ENCODE data around the gene KRT82.

The KRT82 gene

GRCh38 chr12:52372216-52373154, 33.6 kb downstream of the KRT82 start:
- Histone ChIP-seq H3K36me3 (ENCODE audit: control insufficient read depth in 4 of 4, insufficient read depth in 4 of 4, low read length in 3 of 4) (no peaks in the 10 kb centered on the region), H3K4me3 (ENCODE audit: control insufficient read depth in 1 of 7, extremely low read depth in 1 of 7, insufficient read depth in 4 of 7, low read depth in 2 of 7, low read length in 6 of 7) (no peak overlapping the region), H3K9me3 (ENCODE audit: control extremely low read depth in 1 of 5, control insufficient read depth in 4 of 5, insufficient read depth in 2 of 5, low read depth in 1 of 5, low read length in 4 of 5) (no peaks in the 10 kb centered on the region), H3K4me1 (ENCODE audit: control extremely low read depth in 1 of 4, control insufficient read depth in 4 of 4, insufficient read depth in 4 of 4, low read length in 3 of 4) (no peaks in the 10 kb centered on the region), H3K27me3 (replicated peaks in 2 of 5; ENCODE audit: control insufficient read depth in 4 of 5, insufficient read depth in 5 of 5, low read length in 4 of 5) (peaks cover 0 to 7% (median 5%) of the 10 kb centered on the region in 5 experiments), H3K27ac (ENCODE audit: insufficient read depth in 1 of 2, low read depth in 1 of 2, low read length in 2 of 2, poor library complexity in 1 of 2, severe bottlenecking in 2 of 2) (no peak overlapping the region)
- DNase-seq, result peak; percentile 78 to 90 (median 86)
- ChIA-PET CTCF (interaction anchor here (0.9 to 7.8 kb wide), 31 partner anchors 9 to 612 kb away, joined by 3 to 122 read pairs (median 5); partner anchors contain the start of genes KRT6A and KRT84), POLR2A (no interaction called here)
- whole genome bisulfite sequencing (ENCODE audit: insufficient coverage), result 31% methylated on average over 6 of the region's 10 CpGs

DNA sequence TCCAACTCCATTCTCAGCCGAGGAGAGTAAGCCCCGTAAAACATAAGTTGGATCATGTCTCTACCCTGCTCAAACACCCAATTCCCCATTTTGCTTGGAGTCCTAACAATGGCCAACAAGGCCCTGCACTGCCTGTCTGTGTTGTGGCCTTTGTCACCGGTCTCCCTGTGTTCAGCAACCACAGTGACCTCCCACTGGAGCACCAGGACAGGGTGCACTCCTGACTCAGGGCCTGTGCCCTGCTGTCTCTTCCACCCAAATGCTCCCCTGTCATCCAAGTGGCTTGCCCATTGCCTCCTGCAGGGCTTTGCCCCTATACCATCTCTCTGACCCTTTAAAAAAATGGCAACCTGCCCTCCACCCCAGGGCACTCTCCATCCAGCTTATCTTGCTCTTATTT, 34.4 kb downstream of the KRT82 start:
- DNase-seq, result no peak
- WGBS (ENCODE audit: insufficient coverage), result 97% methylated on average over 3 of the region's 3 CpGs
- Histone ChIP-seq H3K27ac (ENCODE audit: insufficient read depth in 1 of 2, low read depth in 1 of 2, low read length in 2 of 2, poor library complexity in 1 of 2, severe bottlenecking in 2 of 2) (no peak overlapping the region), H3K27me3 (replicated peaks in 2 of 5; ENCODE audit: control insufficient read depth in 4 of 5, insufficient read depth in 5 of 5, low read length in 4 of 5) (peaks cover 0 to 7% (median 5%) of the 10 kb centered on the region in 5 experiments), H3K4me1 (ENCODE audit: control extremely low read depth in 1 of 4, control insufficient read depth in 4 of 4, insufficient read depth in 4 of 4, low read length in 3 of 4) (no peaks in the 10 kb centered on the region), H3K9me3 (ENCODE audit: control extremely low read depth in 1 of 5, control insufficient read depth in 4 of 5, insufficient read depth in 2 of 5, low read depth in 1 of 5, low read length in 4 of 5) (no peaks in the 10 kb centered on the region), H3K4me3 (ENCODE audit: control insufficient read depth in 1 of 7, extremely low read depth in 1 of 7, insufficient read depth in 4 of 7, low read depth in 2 of 7, low read length in 6 of 7) (no peak overlapping the region), H3K36me3 (ENCODE audit: control insufficient read depth in 4 of 4, insufficient read depth in 4 of 4, low read length in 3 of 4) (no peaks in the 10 kb centered on the region)
- ChIA-PET CTCF (interaction anchor here (1.0 to 7.8 kb wide), 19 partner anchors 10 to 613 kb away, joined by 3 to 122 read pairs (median 8); partner anchors contain the start of gene KRT84), POLR2A (no interaction called here)

GRCh38 chr12:52370926-52371608, 35.1 kb downstream of the KRT82 start:
- no peak overlapping the region for H3K4me3 ChIP-seq (ENCODE audit: control insufficient read depth in 1 of 7, extremely low read depth in 1 of 7, insufficient read depth in 4 of 7, low read depth in 2 of 7, low read length in 6 of 7)
- H3K27me3 ChIP-seq (replicated peaks in 2 of 5; ENCODE audit: control insufficient read depth in 4 of 5, insufficient read depth in 5 of 5, low read length in 4 of 5), result peaks cover 0 to 10% (median 5%) of the 10 kb centered on the region in 5 experiments
- H3K36me3 ChIP-seq (ENCODE audit: control insufficient read depth in 4 of 4, insufficient read depth in 4 of 4, low read length in 3 of 4), result no peaks in the 10 kb centered on the region
- H3K9me3 ChIP-seq (ENCODE audit: control extremely low read depth in 1 of 5, control insufficient read depth in 4 of 5, insufficient read depth in 2 of 5, low read depth in 1 of 5, low read length in 4 of 5), result no peaks in the 10 kb centered on the region
- WGBS (ENCODE audit: insufficient coverage), result 98% methylated on average over 12 of the region's 12 CpGs
- POLR2A ChIA-PET, result interaction anchor here (0.7 kb wide), 1 partner anchor 499 kb away, joined by 3 read pairs; no protein-coding TSS in a partner anchor
- CTCF ChIA-PET, result interaction anchor here (1.0 to 7.8 kb wide), 13 partner anchors 11 to 609 kb away, joined by 3 to 122 read pairs (median 12); no protein-coding TSS in a partner anchor
- no peaks in the 10 kb centered on the region for H3K4me1 ChIP-seq (ENCODE audit: control extremely low read depth in 1 of 4, control insufficient read depth in 4 of 4, insufficient read depth in 4 of 4, low read length in 3 of 4)
- DNase-seq, result no peak
- no peak overlapping the region for H3K27ac ChIP-seq (ENCODE audit: insufficient read depth in 1 of 2, low read depth in 1 of 2, low read length in 2 of 2, poor library complexity in 1 of 2, severe bottlenecking in 2 of 2)

DNA sequence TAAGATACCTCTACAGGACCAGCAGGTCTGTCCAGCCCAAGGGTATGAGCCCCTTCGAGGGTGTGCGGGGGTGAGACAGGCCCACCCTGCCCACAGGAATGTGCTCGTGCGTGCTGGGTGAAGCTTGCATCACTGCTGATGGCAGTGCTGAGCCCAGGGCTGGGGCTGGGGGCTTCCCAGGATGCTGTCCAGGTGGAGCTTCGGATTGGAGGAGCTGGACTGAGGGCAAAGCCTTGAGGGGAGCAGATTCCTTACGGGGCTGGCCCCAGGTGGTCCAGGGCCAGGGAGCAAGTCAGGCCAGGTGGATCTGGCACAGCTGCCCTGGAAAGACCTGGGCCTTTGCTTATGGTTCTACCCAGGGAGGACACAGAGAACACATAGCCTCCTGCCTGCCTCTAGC, 36.3 kb downstream of the KRT82 start:
- Histone ChIP-seq H3K4me3 (ENCODE audit: control insufficient read depth in 1 of 7, extremely low read depth in 1 of 7, insufficient read depth in 4 of 7, low read depth in 2 of 7, low read length in 6 of 7) (no peak overlapping the region), H3K27me3 (replicated peaks in 2 of 5; ENCODE audit: control insufficient read depth in 4 of 5, insufficient read depth in 5 of 5, low read length in 4 of 5) (peaks cover 0 to 10% (median 5%) of the 10 kb centered on the region in 5 experiments), H3K4me1 (ENCODE audit: control extremely low read depth in 1 of 4, control insufficient read depth in 4 of 4, insufficient read depth in 4 of 4, low read length in 3 of 4) (no peaks in the 10 kb centered on the region), H3K36me3 (ENCODE audit: control insufficient read depth in 4 of 4, insufficient read depth in 4 of 4, low read length in 3 of 4) (no peaks in the 10 kb centered on the region), H3K9me3 (ENCODE audit: control extremely low read depth in 1 of 5, control insufficient read depth in 4 of 5, insufficient read depth in 2 of 5, low read depth in 1 of 5, low read length in 4 of 5) (no peaks in the 10 kb centered on the region), H3K27ac (ENCODE audit: insufficient read depth in 1 of 2, low read depth in 1 of 2, low read length in 2 of 2, poor library complexity in 1 of 2, severe bottlenecking in 2 of 2) (no peak overlapping the region)
- CTCF ChIA-PET, result interaction anchor here (0.9 to 7.8 kb wide), 10 partner anchors 8 to 610 kb away, joined by 3 to 122 read pairs (median 5); no protein-coding TSS in a partner anchor
- POLR2A ChIA-PET, result interaction anchor here (0.6 kb wide), 1 partner anchor 550 kb away, joined by 3 read pairs; no protein-coding TSS in a partner anchor
- 98% methylated on average over 5 of the region's 6 CpGs for WGBS (ENCODE audit: insufficient coverage)
- no peak for DNase-seq

GRCh38 chr12:52369211-52369610, 36.9 kb downstream of the KRT82 start:
- CTCF ChIA-PET, result interaction anchor here (1.1 to 7.8 kb wide), 7 partner anchors 9 to 512 kb away, joined by 3 to 122 read pairs (median 5); no protein-coding TSS in a partner anchor
- H3K4me1 ChIP-seq (ENCODE audit: control extremely low read depth in 1 of 4, control insufficient read depth in 4 of 4, insufficient read depth in 4 of 4, low read length in 3 of 4), result no peaks in the 10 kb centered on the region
- POLR2A ChIA-PET, result interaction anchor here (0.6 kb wide), 1 partner anchor 551 kb away, joined by 3 read pairs; no protein-coding TSS in a partner anchor

DNA sequence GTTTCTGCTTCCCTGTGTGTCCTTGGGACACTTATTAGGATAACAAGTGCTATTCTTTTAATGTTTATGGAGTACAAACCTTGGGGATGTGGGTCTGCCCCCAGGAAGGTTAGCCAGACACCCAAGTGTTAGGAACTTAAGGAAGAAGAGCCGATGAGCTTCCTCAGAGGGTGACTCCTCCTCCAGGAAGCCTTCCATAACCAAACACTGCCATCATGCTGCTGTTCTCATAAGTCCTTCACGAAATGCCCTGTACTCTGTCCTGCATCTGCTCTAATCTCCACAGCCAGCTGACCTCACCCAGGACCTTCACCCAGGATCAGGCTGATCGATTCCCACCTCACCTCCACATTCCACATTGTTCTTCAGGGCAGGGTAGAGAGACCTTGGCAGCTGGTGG, 37.6 kb downstream of the KRT82 start:
- WGBS (ENCODE audit: insufficient coverage), result 83% methylated on average over 1 of the region's 3 CpGs
- Histone ChIP-seq H3K27me3 (replicated peaks in 2 of 5; ENCODE audit: control insufficient read depth in 4 of 5, insufficient read depth in 5 of 5, low read length in 4 of 5) (peaks cover 0 to 18% (median 0%) of the 10 kb centered on the region in 5 experiments), H3K4me1 (ENCODE audit: control extremely low read depth in 1 of 4, control insufficient read depth in 4 of 4, insufficient read depth in 4 of 4, low read length in 3 of 4) (no peaks in the 10 kb centered on the region), H3K36me3 (ENCODE audit: control insufficient read depth in 4 of 4, insufficient read depth in 4 of 4, low read length in 3 of 4) (no peaks in the 10 kb centered on the region), H3K27ac (ENCODE audit: insufficient read depth in 1 of 2, low read depth in 1 of 2, low read length in 2 of 2, poor library complexity in 1 of 2, severe bottlenecking in 2 of 2) (no peak overlapping the region), H3K9me3 (ENCODE audit: control extremely low read depth in 1 of 5, control insufficient read depth in 4 of 5, insufficient read depth in 2 of 5, low read depth in 1 of 5, low read length in 4 of 5) (no peaks in the 10 kb centered on the region), H3K4me3 (ENCODE audit: control insufficient read depth in 1 of 7, extremely low read depth in 1 of 7, insufficient read depth in 4 of 7, low read depth in 2 of 7, low read length in 6 of 7) (no peak overlapping the region)
- no peak for DNase-seq
- CTCF ChIA-PET, result interaction anchor here (0.6 to 7.8 kb wide), 8 partner anchors 8 to 558 kb away, joined by 3 to 122 read pairs (median 4); no protein-coding TSS in a partner anchor
- POLR2A ChIA-PET, result no interaction called here

More at GRCh38 chr12:52369211-52369610, 36.9 kb downstream of the KRT82 start:
- no peaks in the 10 kb centered on the region for H3K9me3 ChIP-seq (ENCODE audit: control extremely low read depth in 1 of 5, control insufficient read depth in 4 of 5, insufficient read depth in 2 of 5, low read depth in 1 of 5, low read length in 4 of 5)
- H3K27ac ChIP-seq (ENCODE audit: insufficient read depth in 1 of 2, low read depth in 1 of 2, low read length in 2 of 2, poor library complexity in 1 of 2, severe bottlenecking in 2 of 2), result no peak overlapping the region
- WGBS (ENCODE audit: insufficient coverage), result no CpG with 5 or more reads among the region's 3 CpGs
- peaks cover 0 to 15% (median 0%) of the 10 kb centered on the region in 5 experiments for H3K27me3 ChIP-seq (replicated peaks in 2 of 5; ENCODE audit: control insufficient read depth in 4 of 5, insufficient read depth in 5 of 5, low read length in 4 of 5)
- H3K4me3 ChIP-seq (ENCODE audit: control insufficient read depth in 1 of 7, extremely low read depth in 1 of 7, insufficient read depth in 4 of 7, low read depth in 2 of 7, low read length in 6 of 7), result no peak overlapping the region
- no peak for DNase-seq
- no peaks in the 10 kb centered on the region for H3K36me3 ChIP-seq (ENCODE audit: control insufficient read depth in 4 of 4, insufficient read depth in 4 of 4, low read length in 3 of 4)

All from common myeloid progenitor, CD34-positive (primary cell).